Stimulated activated CD8-positive, alpha-beta memory T cell treated with anti-CD3 and anti-CD28 coated beads, Interleukin-4, amount 100 ng/mL, for 4 hours (primary cell): ENCODE measurements around the gene DACT3.

Experiments
- DNase-seq, 2 donors: peaks; one replicate each; pipeline ENCODE4 v3.0.0-alpha.2; 2020; ENCODE audit warnings: low read depth in 2 of 2, low spot score in 1 of 2

The DACT3 gene, protein sequence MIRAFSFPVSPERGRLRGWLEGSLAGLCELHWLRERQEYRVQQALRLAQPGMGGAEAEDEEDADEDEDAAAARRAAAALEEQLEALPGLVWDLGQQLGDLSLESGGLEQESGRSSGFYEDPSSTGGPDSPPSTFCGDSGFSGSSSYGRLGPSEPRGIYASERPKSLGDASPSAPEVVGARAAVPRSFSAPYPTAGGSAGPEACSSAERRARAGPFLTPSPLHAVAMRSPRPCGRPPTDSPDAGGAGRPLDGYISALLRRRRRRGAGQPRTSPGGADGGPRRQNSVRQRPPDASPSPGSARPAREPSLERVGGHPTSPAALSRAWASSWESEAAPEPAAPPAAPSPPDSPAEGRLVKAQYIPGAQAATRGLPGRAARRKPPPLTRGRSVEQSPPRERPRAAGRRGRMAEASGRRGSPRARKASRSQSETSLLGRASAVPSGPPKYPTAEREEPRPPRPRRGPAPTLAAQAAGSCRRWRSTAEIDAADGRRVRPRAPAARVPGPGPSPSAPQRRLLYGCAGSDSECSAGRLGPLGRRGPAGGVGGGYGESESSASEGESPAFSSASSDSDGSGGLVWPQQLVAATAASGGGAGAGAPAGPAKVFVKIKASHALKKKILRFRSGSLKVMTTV

DNA sequence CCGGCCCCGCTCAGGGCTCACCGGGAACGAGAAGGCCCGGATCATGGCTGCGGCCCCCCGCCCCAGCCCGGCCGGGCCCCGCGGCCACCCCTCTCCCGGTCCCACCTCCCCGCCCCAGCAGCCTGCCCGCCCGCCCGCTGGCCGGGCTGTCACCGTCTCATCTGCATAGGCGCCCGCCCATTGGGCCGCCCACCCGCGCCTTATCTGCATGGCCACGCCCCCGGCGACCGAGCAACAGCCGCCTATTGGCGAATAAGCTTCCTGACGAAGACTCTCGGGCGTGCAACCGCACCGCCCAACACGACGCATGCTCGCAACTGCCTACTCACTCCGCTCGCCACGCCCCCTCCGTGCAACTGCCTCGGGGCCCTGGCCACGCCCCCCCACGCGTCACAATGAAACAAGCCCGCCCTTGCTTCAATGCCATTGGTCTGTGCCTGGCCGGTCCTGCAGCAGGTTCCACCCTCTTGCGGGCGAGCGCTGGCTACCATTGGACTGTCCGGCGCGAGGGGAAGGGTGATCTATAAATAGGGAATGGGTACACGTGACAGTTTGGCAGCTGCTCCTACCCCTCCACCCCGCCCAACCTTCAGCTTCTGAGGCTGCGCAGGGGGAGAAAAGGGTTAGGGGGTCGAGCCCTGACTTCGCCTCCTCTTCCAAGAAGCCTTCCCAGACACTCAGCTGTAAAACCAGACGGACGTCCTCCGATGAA, at the start of gene DACT3:
DACT3 (minus strand) TSS at position 163 of the 712 bp plus-strand sequence; CDS start at position 45, 118 bp downstream.
- peak; percentile 99 to 100 for DNase-seq

DNA sequence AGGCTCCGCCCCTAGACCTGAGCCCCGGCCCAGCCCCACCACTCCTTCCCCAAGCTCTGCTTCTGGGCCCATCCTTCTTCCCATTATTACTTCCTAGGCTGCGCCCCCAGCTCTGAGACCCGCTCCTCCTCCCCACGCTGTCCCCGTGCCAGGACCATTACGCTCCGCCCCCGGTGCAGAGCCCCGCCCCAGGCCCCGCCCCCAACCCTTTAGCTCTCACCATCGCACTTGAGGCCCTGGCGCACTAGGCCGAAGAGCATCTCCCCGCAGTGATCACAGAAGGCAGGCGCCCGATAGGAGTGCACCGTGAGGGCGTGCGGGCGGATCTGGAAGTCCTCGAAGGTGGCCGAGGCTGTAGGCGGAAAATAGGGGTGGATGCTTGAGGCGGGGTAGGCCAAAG, 49.7 kb upstream of the DACT3 start:
- DNase-seq = no peak

DNA sequence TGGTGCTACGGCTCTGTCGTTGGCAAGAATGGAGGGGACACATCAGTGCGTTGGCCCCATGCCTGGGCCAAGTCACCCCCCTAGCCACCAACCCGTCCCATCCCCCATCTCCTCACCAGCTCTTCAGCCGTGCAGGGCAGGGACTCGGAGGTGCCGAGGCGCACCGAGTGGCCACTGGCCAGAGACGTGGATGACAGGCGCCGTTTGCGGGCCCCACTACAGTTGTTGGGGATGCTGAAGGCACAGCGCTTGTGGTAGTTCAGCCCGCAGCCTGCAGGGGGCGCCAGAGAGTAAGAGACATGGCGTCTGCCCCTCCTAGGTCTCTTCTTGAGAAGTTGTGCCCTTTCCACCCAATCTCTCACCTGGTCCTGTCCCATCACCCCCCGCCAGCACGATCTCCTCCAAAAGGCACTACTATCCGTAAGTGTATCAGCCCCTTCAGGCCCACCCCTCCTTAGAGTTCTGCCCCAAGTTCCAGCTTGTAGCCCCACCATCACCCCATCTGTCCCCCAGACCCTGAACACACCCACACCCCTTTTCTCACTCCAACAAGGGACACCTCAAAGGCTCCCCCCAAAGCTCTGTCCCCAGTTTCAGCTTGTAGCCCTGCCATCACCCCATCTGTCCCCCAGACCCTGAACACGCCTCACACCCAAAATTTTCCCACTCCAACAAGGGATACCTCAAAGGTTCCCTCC, 43.5 kb upstream of the DACT3 start:
- peak; percentile 66 to 95 for DNase-seq

DNA sequence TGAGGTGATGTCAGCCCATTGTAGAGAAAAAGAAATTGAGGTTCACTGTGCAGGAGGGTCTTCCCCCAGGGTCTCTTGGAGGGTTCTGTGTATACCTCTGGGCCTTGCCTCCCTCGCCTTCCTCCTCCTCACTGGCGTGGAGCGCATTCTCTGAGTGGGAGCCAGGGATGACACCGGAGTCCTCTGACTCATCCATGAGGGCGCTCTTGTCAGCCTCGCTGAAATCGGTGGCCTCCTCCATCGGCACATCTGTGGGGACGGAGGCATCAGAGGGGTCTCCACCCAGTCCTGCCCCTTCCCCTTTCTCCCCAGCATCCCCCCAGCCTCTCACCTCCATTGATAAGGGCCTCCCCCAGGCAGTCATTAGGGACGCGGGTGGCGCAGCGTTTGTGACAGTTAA, 39.7 kb upstream of the DACT3 start:
- no peak for DNase-seq

DNA sequence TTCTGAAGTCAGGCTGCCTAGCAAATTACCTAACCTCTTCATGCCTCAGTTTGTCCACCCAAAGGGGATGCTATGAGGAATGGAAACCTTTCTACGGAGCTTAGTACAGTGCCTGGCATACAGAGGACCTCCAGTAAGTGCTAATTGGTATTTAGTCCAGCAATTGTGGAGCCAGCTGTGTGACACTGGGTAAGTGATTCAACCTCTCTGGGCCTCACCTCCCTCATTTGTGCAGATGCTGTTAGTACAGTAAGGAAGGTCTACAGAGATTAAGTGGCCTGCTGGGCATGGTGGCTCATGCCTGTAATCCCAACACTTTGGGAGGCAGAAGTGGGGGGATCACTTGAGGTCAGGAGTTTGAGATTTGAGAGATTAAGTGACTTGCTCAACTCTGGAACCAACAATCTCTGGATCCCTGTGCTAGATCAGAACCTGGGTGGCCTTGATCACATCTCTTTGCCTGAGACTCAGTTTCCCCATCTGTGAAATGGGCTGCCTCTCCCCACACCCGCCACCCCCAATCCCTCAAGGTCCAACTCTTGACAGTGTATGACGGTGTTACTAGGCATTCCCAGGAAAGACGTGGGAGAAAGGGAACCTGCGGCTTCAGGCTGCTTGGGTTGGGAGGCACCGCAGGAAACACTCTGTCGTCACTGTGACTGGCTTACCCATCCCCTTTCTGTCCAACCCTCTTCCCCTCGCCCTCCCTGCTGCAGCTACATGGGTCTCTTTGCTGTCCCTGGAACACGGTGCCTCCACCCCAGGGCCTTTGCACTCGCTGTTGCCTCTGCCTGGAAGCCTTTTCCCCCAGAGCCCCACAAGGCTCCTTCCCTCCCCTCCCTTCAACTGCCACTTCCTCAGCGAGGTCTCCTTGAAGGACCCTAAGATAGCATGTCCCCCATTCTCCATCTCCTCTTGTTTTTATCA, 37.7 kb upstream of the DACT3 start:
- no peak for DNase-seq

DNA sequence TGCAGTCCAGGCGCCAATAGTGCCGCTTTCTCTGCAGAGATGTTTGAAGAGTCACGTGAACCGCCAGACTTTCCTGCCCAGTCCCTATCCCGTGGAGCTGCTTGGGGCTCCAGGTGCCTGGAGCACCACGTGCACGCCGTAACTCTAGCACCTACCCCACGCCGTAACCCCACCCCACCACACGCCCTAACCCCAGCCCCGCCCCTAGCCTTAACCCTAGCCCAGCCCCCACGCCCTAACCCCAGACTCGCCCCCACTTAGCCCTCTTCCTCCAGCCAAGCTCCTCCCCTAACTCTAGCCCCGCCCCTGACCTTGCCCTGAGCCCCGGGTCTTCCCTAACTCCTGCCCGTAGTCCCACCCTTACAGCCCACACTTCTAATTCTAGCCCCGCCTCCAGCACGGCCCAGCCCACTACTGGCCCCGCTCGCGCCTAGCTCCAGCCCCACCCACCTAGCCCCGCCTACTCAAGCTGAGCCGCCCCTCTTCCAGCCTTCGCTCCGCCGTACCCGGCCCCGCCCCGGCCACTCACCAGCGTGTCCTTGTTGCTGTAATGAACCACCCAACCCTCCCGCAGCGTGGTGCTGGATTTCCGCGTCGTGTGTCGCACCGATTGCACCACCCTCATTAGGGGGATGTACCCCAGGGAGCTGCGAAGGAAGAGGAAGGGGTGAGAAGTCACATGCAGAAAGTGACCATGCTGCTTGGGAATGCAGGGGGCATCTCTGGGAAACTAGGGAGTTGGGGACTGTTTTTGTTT, 36.4 kb upstream of the DACT3 start:
- no peak for DNase-seq

DNA sequence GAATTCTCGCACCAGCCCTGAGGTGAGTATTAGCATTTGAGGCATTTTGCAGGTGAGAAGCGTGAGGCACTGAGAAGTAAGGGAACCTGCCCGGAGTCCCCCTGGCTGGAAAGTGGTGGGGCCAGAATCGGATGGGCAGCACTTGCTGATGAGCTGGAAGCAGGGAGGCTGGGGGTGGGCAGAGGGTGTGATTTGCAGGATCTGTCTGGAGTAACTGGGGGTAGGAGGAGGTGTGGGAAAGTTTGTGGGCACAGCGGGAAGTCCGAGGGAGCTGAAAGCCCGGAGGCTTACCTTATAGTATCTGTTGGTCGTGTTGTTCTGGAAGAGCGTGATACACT, 35.9 kb upstream of the DACT3 start:
- no peak for DNase-seq

DNA sequence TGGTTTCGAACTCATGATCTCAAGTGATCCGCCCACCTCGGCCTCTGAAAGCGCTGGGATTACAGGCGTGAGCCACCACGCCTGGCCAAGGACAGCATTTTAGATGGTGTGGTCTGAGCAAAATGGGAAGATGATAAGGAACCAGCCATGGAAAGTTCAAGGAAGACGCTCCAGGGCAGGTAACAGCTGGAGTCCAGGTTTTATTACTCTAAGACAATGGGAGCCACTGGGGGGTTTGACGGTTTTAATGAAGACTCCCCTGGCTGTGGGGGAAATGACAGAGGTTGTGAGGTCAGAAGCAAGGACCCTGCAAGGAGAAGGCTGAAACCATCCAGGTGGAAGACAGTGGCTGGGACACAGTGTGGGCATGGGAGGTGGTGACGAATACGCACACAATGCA, 35.1 kb upstream of the DACT3 start:
- no peak for DNase-seq

DNA sequence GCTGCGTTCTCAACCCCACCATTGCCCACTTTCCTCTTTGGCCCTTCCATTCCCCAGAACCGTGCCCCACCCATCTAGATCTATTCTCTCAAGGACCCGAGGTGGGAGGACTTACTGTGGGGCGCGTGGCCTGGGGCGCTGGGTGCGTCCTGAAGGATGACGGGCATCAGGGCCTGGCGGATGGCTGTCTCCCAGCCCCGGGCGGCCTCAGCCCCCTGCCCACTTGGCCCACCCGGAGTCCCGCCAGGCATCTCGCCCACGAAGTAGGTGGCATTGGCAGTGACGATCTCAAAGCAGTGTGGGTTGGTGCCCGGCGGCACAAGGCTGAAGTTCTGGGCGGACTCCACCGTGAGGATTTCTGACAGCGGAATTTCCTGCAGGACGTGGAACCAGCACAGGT, 32.8 kb upstream of the DACT3 start:
- DNase-seq = no peak

DNA sequence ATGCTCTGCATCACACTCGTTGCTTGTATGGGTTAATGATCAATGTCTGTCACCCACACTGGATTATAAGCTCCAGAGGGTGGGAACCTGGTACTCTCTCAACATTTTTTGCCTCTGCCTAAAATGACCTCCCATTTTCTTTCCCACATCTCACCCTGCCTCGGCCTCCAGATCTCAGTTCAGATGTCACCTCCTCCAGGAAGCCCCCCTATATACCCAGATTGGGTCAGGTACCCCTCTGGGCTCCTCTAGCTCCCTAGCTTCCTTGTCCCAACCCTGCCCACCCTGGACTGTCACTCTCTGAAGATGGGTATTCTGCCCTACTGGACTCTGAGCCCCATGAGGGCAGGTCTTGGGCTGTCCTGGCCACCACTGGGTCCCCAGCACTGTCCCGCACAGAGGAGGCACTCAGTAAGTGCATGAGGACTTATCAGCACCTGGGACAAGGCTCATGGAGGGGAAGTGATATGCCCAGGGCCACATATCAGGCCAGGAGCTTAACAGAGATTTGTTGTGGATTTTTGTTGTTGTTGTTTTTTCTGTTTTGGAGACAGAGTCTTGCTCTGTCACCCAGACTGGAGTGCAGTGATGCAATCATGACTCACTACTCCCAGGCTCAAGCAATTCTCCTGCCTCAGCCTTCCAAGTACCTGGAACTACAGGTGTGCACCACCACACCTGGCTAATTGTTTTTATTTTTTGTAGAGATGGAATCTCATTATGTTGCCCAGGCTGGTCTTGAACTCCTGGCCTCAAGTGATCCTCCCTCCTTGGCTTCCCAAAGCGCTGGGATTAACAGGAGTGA, 32.1 kb upstream of the DACT3 start:
- DNase-seq = no peak

DNA sequence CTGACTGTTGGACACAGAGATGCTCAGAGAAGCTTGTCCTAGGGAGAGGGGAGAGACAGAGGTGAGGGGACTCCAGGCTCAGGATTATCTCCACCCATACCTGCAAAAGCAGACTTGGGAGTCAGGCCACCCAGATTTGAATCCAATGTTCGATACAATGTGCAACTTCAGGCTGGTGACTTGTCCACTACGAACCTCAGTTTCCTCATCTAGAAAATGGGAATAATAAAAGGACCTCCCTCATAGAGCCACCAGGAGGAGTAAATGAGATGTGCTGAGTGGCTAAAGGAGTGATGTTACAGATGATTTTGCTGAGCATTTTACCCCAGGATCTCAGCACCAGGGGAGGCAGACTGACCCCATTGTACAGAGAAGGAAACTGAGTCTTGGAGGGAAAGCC, 31.0 kb upstream of the DACT3 start:
- no peak for DNase-seq

DNA sequence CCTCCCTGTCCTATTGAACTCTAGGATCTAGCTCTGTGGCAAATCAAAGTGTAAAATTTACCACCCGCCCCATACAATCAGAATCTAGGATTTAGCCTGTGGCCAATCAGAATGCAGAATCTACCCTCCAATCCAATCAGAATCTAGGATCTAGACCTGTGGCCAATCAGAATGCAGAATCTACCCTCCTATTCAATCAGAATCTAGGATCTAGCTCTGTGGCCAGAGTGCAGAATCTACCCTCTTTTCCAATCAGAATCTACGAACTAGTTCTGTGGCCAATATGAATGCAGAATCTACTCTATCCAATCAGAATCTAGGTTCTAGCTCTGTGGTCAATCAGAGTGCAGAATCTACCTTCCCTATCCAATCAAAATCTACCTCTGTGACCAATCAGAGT, 30.1 kb upstream of the DACT3 start:
- no peak for DNase-seq

DNA sequence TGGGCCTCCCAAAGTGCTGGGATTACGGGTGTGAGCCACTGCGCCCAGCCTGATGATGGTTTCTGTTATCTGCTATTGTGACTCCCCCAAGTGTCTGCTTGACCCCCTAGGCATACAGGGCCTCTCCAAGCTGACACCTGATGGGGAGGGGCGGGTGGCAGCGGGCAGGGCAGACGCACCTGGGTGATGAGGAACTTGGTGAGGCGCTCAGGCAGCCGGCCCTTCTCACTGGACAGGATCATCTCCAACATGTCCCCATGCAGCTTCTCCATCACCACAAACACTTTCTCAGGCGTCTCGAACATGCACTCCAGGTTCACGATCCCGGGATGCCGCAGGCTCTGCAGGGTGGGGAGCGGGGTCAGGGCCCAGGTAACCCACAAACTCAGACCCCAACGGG, 28.4 kb upstream of the DACT3 start:
- DNase-seq = no peak

DNA sequence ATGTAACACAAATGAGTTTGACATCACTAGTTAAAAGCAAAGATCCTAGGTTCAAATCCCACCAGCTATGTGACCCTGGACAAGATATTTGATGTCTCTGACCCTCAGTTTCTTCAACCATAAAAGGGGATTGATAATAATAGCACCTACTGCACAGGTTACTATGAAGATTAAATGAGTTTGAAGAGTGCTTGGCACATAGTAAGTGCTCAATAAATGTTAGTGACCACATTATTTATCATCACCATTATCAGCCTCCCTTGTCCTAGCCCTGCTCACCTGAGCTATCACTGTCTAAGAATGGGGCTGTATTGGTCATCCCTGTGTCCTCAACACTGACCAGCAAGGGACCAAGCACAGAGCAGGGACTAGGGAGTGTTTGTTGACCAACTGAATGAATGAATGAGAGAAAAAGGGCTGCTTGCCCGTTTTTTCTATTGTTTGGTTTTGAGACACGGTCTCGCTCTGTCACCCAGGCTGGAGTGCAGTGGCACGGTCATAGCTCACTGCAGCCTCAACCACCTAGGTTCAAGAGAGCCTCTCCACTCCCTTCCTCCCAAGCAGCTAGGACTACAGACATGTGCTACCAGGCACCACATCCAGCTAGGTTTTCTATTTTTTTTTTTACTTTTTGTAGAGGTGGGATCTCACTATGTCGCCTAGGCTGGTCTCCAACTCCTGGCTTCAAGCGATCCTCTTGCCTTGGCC, 26.6 kb upstream of the DACT3 start:
- DNase-seq = no peak

DNA sequence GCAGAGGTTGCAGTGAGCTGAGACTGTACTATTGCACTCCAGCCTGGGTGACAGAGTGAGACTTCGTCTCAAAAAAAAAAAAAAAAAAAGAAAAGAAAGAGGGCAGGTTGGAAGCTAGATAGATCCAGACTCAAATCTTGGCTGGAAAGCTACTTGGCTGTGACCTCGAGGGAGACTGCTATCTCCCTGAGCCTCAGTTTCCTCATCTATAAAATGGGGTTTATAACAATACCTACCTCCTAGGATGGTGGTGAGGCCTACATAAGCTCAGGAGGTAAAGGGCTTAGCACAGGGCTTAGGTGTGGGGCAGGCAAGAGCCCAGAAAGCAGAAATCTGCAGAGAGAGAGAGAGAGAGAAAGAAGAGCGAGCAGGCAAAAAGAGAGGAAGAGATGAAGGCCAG, 24.2 kb upstream of the DACT3 start:
- DNase-seq = no peak

DNA sequence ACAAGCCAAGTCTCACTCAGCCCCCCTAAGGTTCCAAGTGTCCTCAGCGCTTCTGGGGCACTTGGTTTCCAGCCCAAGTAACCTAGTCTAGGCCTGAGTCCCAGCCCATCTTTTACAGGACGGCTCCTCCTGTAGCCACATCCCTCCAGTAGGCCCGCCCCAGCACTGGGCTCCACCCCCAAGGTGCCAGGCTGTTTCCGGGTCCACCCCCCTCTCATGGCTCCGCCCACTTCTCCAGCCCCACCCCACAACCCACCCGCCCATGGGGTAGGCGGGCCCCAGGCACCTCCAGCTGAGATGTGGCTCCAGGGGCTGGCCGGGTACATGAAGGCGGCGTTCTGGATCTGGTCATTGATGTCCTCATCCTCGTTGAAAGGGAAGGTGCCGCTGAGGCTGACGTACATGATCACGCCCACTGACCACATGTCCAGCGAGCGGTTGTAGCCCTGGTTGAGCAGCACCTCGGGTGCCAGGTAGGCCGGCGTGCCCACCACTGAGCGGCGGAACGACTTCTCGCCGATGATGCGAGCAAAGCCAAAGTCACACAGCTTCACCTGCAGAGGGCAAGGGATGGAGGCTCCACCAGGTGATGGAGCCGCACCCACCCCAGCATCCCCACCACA, 17.2 kb upstream of the DACT3 start:
- DNase-seq = no peak

DNA sequence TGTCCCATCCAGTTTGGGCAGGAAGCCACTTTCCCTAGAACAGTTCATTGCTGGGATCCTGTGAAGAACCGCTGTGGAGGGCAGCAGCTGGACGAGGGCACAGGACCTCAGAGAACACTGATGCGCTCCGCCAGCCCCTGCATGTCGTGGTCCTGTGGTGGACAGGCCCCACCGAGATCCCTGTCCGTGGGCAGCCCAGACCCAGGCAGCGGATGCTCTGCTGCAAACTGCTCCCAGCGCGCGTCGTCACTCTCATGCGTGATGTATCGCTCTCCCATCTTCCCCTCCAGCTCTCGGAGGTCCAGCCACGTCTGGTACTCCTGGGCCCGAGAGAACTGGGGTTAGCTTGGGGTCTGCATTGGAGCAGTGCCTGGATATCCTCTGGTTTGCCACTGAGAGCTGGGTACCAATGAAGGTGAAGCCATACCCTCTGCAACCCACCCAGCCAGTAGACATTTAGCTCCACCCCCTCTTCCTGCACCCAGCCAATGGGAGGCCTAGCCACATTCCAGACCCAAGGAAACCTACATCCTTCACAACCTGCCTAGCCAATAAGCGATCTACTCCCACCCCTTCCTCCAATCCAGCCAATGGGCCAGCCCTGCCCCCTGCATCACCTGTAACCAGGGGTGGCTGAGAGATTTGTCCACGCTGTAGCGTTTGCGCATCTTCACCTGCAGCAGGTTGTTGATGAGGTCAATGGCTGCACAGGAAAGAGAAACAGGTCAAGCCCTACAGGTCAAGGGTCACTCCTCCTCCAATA, 13.6 kb upstream of the DACT3 start:
- no peak for DNase-seq
